ENCODE data around the gene METAP1D.

- TF ChIP-seq POLR2AphosphoS5 (IDR thresholded peaks at IDR 0.05; ENCODE audit: low read depth, low read length), result no peak
- TF ChIP-seq SIN3A (IDR thresholded peaks at IDR 0.05; ENCODE audit: borderline replicate concordance, insufficient read depth, low read depth, low read length), result no peak
- TF ChIP-seq, protein P1, sequence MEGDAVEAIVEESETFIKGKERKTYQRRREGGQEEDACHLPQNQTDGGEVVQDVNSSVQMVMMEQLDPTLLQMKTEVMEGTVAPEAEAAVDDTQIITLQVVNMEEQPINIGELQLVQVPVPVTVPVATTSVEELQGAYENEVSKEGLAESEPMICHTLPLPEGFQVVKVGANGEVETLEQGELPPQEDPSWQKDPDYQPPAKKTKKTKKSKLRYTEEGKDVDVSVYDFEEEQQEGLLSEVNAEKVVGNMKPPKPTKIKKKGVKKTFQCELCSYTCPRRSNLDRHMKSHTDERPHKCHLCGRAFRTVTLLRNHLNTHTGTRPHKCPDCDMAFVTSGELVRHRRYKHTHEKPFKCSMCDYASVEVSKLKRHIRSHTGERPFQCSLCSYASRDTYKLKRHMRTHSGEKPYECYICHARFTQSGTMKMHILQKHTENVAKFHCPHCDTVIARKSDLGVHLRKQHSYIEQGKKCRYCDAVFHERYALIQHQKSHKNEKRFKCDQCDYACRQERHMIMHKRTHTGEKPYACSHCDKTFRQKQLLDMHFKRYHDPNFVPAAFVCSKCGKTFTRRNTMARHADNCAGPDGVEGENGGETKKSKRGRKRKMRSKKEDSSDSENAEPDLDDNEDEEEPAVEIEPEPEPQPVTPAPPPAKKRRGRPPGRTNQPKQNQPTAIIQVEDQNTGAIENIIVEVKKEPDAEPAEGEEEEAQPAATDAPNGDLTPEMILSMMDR (IDR thresholded peaks at IDR 0.05), result no peak
- TF ChIP-seq TCF7L2 (IDR thresholded peaks at IDR 0.05; ENCODE audit: low read depth, low read length), result no peak
Observed at GRCh38 chr2:172087207-172087779, 87.5 kb downstream of the METAP1D start.

Data from Panc1 (cell line).